ENCODE results near the gene SLC9A4.

The SLC9A4 gene

GRCh38 chr2:102453501-102453900 lies 19.5 kb upstream of the SLC9A4 start:
- no peak for DNase-seq (ENCODE audit: low spot score)

GRCh38 chr2:102455061-102455670 lies 17.9 kb upstream of the SLC9A4 start:
- DNase-seq (ENCODE audit: low spot score): no peak

- no peak for DNase-seq (ENCODE audit: low spot score)
Measured at GRCh38 chr2:102460467-102460866, 12.6 kb upstream of the SLC9A4 start.

- DNase-seq (ENCODE audit: low spot score): no peak
Measured at GRCh38 chr2:102461188-102461587, 11.8 kb upstream of the SLC9A4 start.

- no peak for DNase-seq (ENCODE audit: low spot score)
Measured at GRCh38 chr2:102463160-102463559, 9.9 kb upstream of the SLC9A4 start.

GRCh38 chr2:102470168-102470567 lies 2.9 kb upstream of the SLC9A4 start:
- no peak for DNase-seq (ENCODE audit: low spot score)

GRCh38 chr2:102473631-102474030 lies 605 bp downstream of the SLC9A4 start:
- DNase-seq (ENCODE audit: low spot score): no peak

- no peak for DNase-seq (ENCODE audit: low spot score)
Measured at GRCh38 chr2:102474785-102475184, 1.8 kb downstream of the SLC9A4 start.

- no peak for DNase-seq (ENCODE audit: low spot score)
Measured at GRCh38 chr2:102478686-102479470, 5.9 kb downstream of the SLC9A4 start.

- no peak for DNase-seq (ENCODE audit: low spot score)
Measured at GRCh38 chr2:102480285-102481195, 7.5 kb downstream of the SLC9A4 start.

GRCh38 chr2:102481931-102482330 lies 8.9 kb downstream of the SLC9A4 start:
- no peak for DNase-seq (ENCODE audit: low spot score)

GRCh38 chr2:102483086-102483485 lies 10.1 kb downstream of the SLC9A4 start:
- DNase-seq (ENCODE audit: low spot score): no peak

- DNase-seq (ENCODE audit: low spot score): no peak
Measured at GRCh38 chr2:102484310-102485061, 11.5 kb downstream of the SLC9A4 start.

- DNase-seq (ENCODE audit: low spot score): no peak
Measured at GRCh38 chr2:102485147-102485785, 12.2 kb downstream of the SLC9A4 start.

- DNase-seq (ENCODE audit: low spot score): no peak
Measured at GRCh38 chr2:102486941-102487702, 14.1 kb downstream of the SLC9A4 start.

- no peak for DNase-seq (ENCODE audit: low spot score)
Measured at GRCh38 chr2:102487761-102488462, 14.9 kb downstream of the SLC9A4 start.

- DNase-seq (ENCODE audit: low spot score): no peak
Measured at GRCh38 chr2:102489646-102490045, 16.6 kb downstream of the SLC9A4 start.

- DNase-seq (ENCODE audit: low spot score): no peak
Measured at GRCh38 chr2:102492006-102492405, 19.0 kb downstream of the SLC9A4 start.

- no peak for DNase-seq (ENCODE audit: low spot score)
Measured at GRCh38 chr2:102494570-102494969, 21.5 kb downstream of the SLC9A4 start.

GRCh38 chr2:102498414-102498813 lies 25.4 kb downstream of the SLC9A4 start:
- no peak for DNase-seq (ENCODE audit: low spot score)
